ENCODE measurements around the gene LTA.

LTA gene

DNA sequence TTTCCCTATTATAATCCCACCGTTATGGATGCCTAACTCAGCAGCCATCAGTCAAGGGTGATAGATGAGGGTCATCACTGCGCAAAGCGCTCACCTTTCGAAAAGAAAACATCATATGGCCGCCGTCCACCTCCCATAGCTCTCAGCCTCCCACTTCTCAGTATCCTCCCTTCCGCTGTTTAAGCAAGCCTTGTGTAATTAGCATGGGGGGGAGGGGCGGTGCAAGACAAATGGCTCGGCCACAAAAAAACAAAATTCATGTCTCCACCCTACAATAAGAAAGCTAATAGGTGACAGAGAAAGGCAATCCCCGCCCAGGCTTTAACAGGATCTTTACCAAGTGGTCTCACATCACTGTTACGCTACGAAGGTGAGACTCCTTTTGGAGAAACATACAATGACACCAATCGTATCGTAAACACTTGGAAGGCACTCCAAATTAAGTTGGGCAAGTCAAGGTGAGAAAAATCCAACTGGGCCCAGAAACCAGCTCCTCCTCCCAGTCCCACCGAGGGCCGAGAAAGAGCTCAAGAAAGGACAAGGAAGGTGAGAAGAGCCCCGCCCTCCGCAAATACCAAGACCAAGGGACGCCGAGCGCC lies 30.9 kb upstream of the LTA start:
- peak; percentile 42 for DNase-seq (ENCODE audit: low spot score)
- ChIA-PET POLR2A (ENCODE audit: low non-redundant PET) (interaction anchor here (0.5 to 0.8 kb wide), 2 partner anchors 138 to 699 kb away, joined by 3 to 4 read pairs; partner anchors contain the start of gene MICA), CTCF (interaction anchor here (0.6 to 1.7 kb wide), 6 partner anchors 39 to 347 kb away, joined by 3 to 5 read pairs (median 4); no protein-coding TSS in a partner anchor)
- no peak for TF ChIP-seq CTCF (conservative IDR thresholded peaks at IDR 0.05; ENCODE audit: low read depth)
- H3K27ac ChIP-seq = peak overlapping the region; percentile 93

DNA sequence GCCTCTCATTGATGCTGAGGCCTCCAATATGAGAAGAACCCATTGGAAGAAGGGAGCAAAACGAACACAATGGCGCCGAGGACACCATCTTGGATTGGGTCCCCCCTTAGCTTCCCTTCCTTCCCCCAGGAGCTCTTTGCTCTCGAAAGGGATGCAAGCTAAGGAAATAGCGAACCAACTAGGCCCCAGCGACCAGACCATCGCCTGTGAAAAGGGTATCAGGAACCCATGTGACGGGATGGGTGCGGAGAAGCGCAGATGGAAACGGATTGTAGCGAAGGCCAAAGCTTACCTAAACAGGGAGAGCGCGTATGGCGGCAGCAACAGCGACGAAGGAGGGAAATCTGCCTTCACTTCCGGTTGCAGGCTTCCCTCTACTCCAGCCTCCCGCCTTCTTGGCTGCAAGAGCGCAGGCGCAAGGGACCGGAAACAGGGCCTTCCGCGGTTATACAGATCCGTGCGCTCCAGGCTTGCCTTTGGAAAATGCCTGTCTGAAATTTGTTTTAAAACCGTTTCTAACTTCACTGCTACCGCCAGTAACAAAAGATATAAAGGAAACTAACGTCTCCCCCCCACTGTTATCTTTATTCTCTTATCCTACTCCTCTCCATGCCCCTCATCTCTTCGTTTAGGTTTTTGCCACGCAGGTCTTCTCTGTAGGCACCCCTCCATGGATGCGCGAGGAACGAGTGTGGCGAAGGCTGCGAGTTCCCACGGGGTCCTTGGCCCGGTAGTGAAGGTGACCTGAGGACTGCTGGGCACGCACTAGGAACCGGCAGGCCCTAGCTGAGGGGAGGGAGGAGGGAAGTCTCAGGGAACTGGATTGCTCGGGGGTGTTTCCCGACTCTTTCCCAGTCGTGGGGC lies 30.2 kb upstream of the LTA start, which contains the start of gene DDX39B:
Gene DDX39B (minus strand): TSS at position 346 of the 864 bp plus-strand sequence. CDS start 1,471 bp downstream, outside the sequence.
- peak within 1 kb of the TSS; percentile 93 for H3K27ac ChIP-seq
- DNase-seq (ENCODE audit: low spot score) = peak; percentile 92
- ChIA-PET CTCF (interaction anchor here (0.6 to 2.0 kb wide), 8 partner anchors 10 to 346 kb away, joined by 3 to 6 read pairs (median 4); no protein-coding TSS in a partner anchor), POLR2A (ENCODE audit: low non-redundant PET) (interaction anchor here (0.8 kb wide), 1 partner anchor 138 kb away, joined by 3 read pairs; the partner anchor contains the start of gene MICA)
- no peak for TF ChIP-seq CTCF (conservative IDR thresholded peaks at IDR 0.05; ENCODE audit: low read depth)

GRCh38 chr6:31543639-31544038 lies 28.4 kb upstream of the LTA start:
- TF ChIP-seq CTCF (conservative IDR thresholded peaks at IDR 0.05; ENCODE audit: low read depth) = no peak
- no peak overlapping the region for H3K27ac ChIP-seq
- ChIA-PET CTCF (interaction anchor here (2.0 kb wide), 1 partner anchor 54 kb away, joined by 6 read pairs; no protein-coding TSS in a partner anchor), POLR2A (ENCODE audit: low non-redundant PET) (interaction anchor here (0.7 kb wide), 1 partner anchor 119 kb away, joined by 3 read pairs; no protein-coding TSS in a partner anchor)
- no peak for DNase-seq (ENCODE audit: low spot score)

- POLR2A ChIA-PET (ENCODE audit: low non-redundant PET) = no interaction called here
- H3K27ac ChIP-seq = no peak overlapping the region
- no peak for TF ChIP-seq CTCF (conservative IDR thresholded peaks at IDR 0.05; ENCODE audit: low read depth)
- DNase-seq (ENCODE audit: low spot score) = no peak
- CTCF ChIA-PET = interaction anchor here (0.6 to 6.3 kb wide), 2 partner anchors 54 to 108 kb away, joined by 4 to 96 read pairs; partner anchors contain the start of gene BAG6
Observed at GRCh38 chr6:31544676-31545075, 27.4 kb upstream of the LTA start.

GRCh38 chr6:31545291-31545690 lies 26.8 kb upstream of the LTA start:
- ChIA-PET CTCF (interaction anchor here (0.6 to 6.3 kb wide), 2 partner anchors 53 to 107 kb away, joined by 4 to 96 read pairs; partner anchors contain the start of gene BAG6), POLR2A (ENCODE audit: low non-redundant PET) (no interaction called here)
- no peak for DNase-seq (ENCODE audit: low spot score)
- H3K27ac ChIP-seq = no peak overlapping the region
- TF ChIP-seq CTCF (conservative IDR thresholded peaks at IDR 0.05; ENCODE audit: low read depth) = no peak

GRCh38 chr6:31546339-31546957 lies 25.6 kb upstream of the LTA start, which contains the start of gene ATP6V1G2:
TSS of gene ATP6V1G2 (minus strand) at chr6:31546608. CDS start at chr6:31546559, 49 bp downstream.
- POLR2A ChIA-PET (ENCODE audit: low non-redundant PET) = no interaction called here
- peak within 1 kb of the TSS; percentile 76 for H3K27ac ChIP-seq
- peak; percentile 84 for DNase-seq (ENCODE audit: low spot score)
- CTCF ChIA-PET = interaction anchor here (0.5 to 6.3 kb wide), 12 partner anchors 11 to 321 kb away, joined by 3 to 96 read pairs (median 4); partner anchors contain the start of gene LTB
- TF ChIP-seq CTCF (conservative IDR thresholded peaks at IDR 0.05; ENCODE audit: low read depth) = peak; percentile 98
